Measurements from ENCODE around the gene ABHD15.

- TF ChIP-seq MTA1 (IDR thresholded peaks at IDR 0.05; ENCODE audit: borderline replicate concordance): no peak
- TF ChIP-seq USF1 (CRISPR knock-in tag; IDR thresholded peaks at IDR 0.05): no peak
Measured at GRCh38 chr17:29595107-29595942, 28.5 kb upstream of the ABHD15 start.
